Dermis microvascular lymphatic vessel endothelial cell (primary cell): Measurements from ENCODE around the gene CDH23. TPM values are rescaled to one million over a fixed set of nuclear protein-coding genes. Genes with fewer than 3 reads are reported as not detected.

Experiments
- DNase-seq, 2 donors: peaks; one replicate each; pipeline versions ENCODE4 v3.0.0 to v3.0.0-alpha.2; 2010; ENCODE audit warnings: low read depth in 2 of 2
- total RNA-seq: library from RNA; depleted of rRNA; stranded (reverse); fragments of >200 nt; gene quantifications from 2 replicates; pipeline ENCODE4 v1.2.1, GENCODE V29; 2014

Gene CDH23
- total RNA-seq, 1 donor from 2014 or later = under 0.01 TPM

- DNase-seq = peak in 1 of 2 donors; percentile 68
Observed at GRCh38 chr10:71831646-71832552, 435.2 kb downstream of the CDH23 start.

DNA sequence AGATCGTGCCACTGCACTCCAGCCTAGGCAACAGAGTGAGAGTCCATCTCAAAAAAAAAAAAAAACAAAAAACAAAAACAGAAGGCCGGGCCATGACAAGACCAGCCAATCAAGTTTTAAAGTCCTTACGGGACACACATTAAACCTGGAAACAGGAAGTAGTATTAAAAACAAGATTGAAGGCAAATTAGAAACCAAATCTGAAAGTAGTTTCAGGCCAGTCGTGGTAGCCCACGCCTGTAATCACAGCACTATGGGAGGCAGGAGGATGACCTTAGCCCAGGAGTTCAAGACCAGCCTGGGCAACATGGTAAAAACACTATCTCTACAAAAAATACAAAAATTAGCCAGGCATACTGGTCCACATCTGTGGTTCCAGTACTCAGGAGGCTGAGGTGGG, 436.2 kb downstream of the CDH23 start:
- no peak for DNase-seq

- DNase-seq = no peak
Observed at GRCh38 chr10:71833451-71834342, 437.0 kb downstream of the CDH23 start.

GRCh38 chr10:71834343-71834674, 437.6 kb downstream of the CDH23 start:
- DNase-seq = no peak

DNA sequence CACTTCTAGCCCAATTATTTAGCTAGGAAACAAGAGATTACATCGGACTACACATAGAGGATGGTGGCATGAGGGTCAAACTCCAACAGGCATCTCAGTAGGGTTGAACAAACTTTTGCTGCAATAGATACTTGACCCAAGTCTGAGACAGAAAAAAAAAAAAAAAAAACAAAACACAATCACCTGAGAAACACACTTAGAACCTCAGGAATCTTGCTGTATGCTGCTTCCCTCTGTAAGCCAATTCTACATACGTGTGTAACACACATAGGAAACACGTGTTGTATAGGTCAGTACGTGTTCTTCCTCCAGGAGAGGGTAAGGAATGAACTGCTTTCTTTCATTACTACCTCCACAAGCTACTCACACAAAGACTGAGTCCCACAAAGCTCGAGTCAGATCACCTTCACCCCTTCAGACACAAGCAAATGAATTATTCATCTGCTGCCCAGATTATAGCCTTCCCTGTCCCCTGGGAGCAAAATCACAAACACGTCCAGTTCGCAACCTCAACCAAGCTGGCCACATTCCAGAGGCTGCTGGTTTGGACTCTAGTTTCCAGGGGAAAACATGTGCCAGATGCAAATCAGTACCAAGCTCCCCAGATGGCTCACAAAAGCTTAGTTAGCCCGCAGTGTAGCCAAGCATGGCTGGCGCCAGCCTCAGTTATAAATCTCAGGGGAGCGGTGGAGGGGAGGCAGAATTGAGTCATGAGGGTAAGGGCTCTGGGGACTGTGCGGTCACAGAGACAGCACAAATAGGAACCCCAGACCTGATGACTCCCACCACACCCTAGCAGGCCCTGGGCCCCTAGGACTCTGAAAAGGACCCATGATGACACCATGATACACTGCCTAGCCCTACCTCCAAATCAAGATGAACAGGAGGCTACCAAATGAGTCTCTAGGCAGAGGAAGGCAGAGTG, 439.2 kb downstream of the CDH23 start:
- peak; percentile 86 to 90 for DNase-seq

DNA sequence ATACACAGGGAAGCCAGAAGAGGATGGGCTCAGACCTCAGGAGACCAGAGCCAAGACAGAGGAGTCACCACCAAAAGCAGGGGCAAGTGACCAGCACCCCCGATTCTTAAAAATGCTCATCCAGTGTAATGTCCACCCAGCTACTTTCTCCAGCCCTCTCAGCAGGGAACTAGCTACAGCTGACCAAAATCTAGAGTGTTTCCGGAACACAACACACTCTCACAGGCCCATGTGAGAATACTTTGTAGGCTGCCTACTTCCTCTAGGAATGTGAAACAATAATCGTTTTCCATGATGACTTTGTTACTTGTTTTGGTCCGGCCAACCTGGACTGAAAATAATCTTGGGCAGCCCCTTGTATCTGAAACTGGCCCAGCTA, 439.9 kb downstream of the CDH23 start:
- DNase-seq = peak; percentile 73 to 77

DNA sequence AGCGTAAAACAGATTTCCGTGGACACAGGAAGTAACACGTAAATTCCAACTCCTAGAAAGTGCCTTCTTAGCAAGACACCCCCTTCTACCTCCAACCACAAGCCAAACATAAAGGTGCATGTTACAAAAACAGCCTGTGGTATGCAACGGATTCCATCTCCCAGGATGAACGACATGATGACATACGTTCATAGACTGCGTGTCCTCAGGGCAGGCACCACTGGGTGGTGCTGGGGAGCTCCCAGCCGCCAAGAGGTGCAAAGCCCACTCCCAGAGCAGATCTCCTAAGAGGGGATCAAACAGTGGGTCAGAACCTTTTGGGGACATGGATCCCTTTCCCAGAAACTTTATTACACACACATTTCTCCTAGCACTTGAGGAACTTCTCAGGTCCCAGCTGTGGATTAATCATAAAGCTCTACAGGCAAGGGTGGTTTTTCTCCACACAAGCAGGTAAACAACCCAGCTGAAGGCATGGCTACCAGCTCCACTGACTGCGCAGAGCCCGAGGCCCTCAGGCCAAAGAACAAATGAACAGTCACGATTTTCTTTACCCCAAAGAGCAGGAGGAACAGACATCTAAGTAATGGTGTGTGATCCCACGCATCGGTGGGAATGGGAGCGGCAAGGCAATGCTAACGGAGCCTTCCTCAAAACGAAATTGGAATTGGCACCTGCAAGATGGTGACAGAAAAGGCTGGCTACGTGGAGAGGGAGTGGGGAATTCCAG, 440.5 kb downstream of the CDH23 start:
- DNase-seq = peak in 1 of 2 donors; percentile 34

DNA sequence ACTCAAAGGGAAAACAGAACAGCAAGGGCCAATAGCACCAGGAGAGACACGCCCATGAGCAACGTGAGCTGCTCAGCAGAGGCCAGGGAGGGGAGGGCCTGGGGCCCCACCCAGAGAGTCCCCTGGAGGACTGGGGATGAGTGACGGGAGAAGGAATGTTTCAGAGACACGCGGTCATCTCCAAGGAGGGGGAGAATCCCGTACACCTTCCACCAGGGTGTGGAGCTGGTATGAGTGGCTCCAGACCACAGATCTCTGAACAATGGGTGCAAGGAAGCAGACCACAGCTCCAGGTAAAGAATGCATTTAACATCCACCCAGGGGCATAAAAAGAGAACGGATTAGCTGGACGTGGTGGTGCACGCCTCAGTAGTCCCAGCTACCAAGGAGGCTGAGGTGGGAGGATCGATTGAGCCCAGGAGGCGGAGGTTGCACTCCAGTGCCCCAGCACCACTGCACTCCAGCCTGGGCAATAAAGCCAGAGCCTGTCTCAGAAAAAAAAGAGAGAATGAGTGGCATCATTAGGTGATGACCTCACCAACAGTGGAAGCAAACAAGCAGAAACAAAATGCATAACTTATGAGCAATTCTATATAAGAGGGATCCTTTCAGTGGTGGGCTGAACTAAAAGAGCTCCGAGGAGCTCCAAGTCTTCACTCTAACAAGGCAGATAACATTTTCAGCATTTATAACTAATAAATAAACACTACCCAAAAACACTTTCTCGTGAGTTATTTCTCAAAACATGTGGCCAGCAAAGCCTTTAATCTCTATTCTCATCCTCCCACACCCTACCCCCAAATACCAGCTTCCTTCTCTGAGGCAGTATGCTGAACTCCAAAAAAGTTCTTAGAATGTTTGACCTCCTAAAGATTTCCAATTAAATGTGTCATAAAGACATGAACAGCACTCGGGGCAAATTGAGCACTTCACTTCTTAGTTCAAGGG, 441.8 kb downstream of the CDH23 start:
- DNase-seq = no peak

DNA sequence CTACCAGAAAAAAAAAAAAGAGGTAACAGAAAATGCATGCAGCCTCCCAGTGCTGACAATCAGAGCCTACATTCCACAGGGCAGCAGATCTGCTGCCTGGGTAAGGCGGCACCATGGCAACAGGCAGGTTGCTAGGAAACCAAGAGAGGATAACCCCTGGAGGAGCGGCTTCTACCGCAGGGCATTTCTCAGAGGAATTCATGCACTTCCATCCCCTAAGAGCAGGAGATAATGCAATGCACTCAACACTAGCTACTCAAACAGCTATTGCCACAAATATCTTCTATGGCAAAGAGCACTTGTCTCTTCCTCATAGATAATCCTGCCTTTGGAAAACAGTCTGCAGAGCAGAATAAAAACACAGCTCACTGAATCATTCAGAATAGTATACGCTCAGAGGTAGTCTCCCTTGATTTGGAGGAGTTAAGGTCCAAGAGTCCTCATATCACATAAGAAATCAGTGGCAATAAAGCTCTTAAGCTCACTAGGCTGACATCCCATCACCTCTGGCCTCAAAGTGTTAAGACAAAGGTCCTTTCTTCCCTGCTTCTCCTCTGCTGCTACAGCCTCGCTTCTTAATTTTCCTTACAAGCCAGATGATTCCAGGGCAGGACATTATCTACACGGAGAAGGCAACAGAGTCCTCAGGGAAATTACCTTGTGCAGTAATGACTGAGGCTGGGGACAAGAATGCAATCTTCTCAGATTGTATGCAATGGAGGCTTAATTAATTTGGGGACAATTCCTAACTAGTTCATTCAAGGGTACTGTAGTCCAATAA, 443.6 kb downstream of the CDH23 start:
- DNase-seq = peak in 1 of 2 donors; percentile 48

GRCh38 chr10:71840958-71841335, 444.2 kb downstream of the CDH23 start:
- DNase-seq = no peak

- no peak for DNase-seq
Observed at GRCh38 chr10:71842422-71842821, 445.7 kb downstream of the CDH23 start.

- DNase-seq = no peak
Observed at GRCh38 chr10:71842856-71843686, 446.4 kb downstream of the CDH23 start.

GRCh38 chr10:71844084-71844483, 447.4 kb downstream of the CDH23 start:
- DNase-seq = no peak

GRCh38 chr10:71844695-71845094, 448.0 kb downstream of the CDH23 start:
- no peak for DNase-seq

DNA sequence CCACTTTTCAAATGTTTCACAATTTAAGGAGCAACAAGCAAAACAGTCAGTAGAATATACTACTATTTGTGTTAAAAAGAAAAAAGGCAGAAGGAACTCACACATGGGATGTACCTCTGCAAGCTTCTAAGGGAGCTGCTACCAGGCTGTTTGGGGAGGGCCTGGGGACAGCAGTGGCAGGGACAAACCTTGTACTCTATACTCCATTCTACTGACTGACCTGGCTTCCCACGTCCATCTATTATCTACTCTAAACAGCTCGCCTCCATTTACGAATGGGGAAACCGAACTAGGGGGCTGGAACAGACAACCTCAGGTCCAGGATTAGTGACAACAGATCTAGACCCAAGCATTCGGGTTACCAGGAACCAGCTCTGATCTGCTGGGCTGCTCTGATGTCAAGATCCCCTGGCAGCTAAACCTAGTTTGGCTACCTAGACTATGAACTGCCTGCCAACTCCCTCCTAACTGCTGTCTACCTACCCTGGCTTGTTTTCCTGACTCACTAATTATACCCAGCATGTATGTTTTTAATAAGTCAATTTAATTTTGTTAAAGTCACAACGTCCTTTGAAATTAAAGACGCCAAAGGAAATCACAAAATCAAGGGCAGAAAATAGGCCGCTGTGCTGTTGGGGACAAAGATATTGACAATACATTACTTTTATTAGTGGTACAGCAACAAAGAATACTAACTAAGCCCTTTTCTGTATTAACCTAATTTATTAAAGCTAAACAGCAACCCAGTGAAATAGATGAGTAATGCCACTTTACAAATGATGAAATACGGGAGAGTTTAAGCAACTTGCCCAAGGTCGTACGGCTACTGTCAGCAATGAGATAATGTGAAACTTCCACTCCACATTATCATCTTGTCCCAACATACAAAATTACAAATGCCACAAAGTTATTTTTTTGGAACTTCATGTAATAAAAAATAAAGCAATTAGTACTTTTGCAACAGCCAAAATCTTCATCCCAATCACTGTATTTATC, 449.0 kb downstream of the CDH23 start:
- no peak for DNase-seq

GRCh38 chr10:71846816-71847215, 450.1 kb downstream of the CDH23 start:
- DNase-seq = no peak

GRCh38 chr10:71847418-71847817, 450.7 kb downstream of the CDH23 start:
- no peak for DNase-seq
